Motor neuron (in vitro differentiated cells): ENCODE measurements around the gene POLE4. TPM values are rescaled to one million over a fixed set of nuclear protein-coding genes. Genes with fewer than 3 reads are reported as not detected.

Experiments used
- ATAC-seq, 8 experiments: fragments of 200-7000 bp; cut with Tn5 transposase; replicated peaks in 6 of 8; 2 replicates each; pipeline ENCODE4 v1.8.0; 2021; ENCODE audit warnings: mild to moderate bottlenecking in 8 of 8, moderate library complexity in 8 of 8
- H3K27ac ChIP-seq, 2 donors: fragments of 250-450 bp; sonication (Bioruptor Pico); 2 replicates each; pipeline ENCODE4 v1.9.0; 2021; ENCODE audit warnings: antibody characterized with exemption in 2 of 2, mild to moderate bottlenecking in 2 of 2, moderate library complexity in 1 of 2
- H3K4me1 ChIP-seq, 2 donors: fragments of 250-450 bp; sonication (Bioruptor Pico); replicated peaks in 1 of 2; 2 replicates each; pipeline ENCODE4 v1.6.1; 2021; ENCODE audit warnings: antibody characterized with exemption in 2 of 2, mild to moderate bottlenecking in 2 of 2, moderate library complexity in 1 of 2
- H3K4me3 ChIP-seq, 5 donors: fragments of 250-450 bp; sonication (Bioruptor Pico); 2 replicates each; pipeline ENCODE4 v1.9.0; 2021; ENCODE audit warnings: antibody characterized with exemption in 5 of 5, mild to moderate bottlenecking in 5 of 5, moderate library complexity in 4 of 5
- WGBS, 10 experiments: fragments of 450-650 bp; shearing (Covaris generic); methylation state at CpG; one replicate each; pipeline ENCODE4 v1.0.0; 2022; 5-methylcytosine and 5-hydroxymethylcytosine counted together
- in situ Hi-C, 9 experiments: fragments of 400-800 bp; cut with MboI; loops; one replicate each; pipeline ENCODE4 v1.15.0; 2021; ENCODE audit warnings: low sequenced_read_pairs in 9 of 9, low pct_unique_long_range_greater_than_20kb in 2 of 9; ENCODE audit not compliant: unreplicated experiment in 9 of 9
- total RNA-seq, 8 experiments: library from RNA; unstranded; fragments of 300-600 nt; gene quantifications; 2 replicates each; pipeline versions ENCODE4 v1.2.3 to v1.2.4, GENCODE V29; 2022

The POLE4 gene, protein sequence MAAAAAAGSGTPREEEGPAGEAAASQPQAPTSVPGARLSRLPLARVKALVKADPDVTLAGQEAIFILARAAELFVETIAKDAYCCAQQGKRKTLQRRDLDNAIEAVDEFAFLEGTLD
- 10 to 100 TPM; 23.2 to 68.9 (median 33.7) TPM for total RNA-seq

DNA sequence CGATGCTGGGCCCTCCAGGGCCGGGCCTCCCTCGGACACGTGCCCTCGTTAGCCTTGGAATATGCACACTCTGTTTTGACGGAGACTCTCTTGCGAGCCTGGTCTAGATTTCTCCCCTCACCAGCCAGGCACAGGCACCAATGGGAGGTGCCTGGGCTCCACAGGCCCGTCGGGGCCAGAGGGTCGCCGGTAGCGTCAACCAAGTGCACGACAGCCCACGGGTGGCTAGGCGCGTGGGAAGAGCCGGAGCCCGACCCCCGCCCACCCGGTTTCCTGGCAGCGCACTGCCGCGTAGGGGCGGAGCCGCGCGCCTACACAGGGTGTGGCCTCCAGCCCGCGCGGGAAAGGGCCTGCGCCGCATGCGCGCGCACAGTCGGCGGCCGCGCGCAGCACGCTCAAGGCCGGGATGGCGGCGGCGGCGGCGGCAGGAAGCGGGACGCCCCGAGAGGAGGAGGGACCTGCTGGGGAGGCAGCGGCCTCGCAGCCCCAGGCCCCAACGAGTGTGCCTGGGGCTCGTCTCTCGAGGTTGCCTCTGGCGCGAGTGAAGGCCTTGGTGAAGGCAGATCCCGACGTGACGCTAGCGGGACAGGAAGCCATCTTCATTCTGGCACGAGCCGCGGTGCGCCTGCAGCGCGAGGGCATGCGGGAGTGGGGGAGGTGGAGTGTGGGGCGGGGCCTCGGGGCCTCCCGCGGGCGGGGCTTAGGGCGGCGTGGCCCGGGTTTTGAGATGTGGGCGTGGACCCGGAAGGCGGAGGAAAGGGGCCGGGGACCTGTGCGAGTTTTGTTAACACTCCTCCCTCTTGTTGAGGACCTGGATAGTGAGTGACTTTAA, at the start of gene POLE4:
TSS of gene POLE4 (plus strand) at position 370 of the 832 bp plus-strand sequence. CDS start at position 407, 37 bp downstream.
- whole genome bisulfite sequencing, 10 experiments: 0 to 37% (median 7%) methylated on average over 2 to 17 of the region's 81 CpGs; no CpG with 5 or more reads in 2 of the 10 experiments
- peak within 1 kb of the TSS; percentile 89 to 97 for H3K27ac ChIP-seq
- peak within 1 kb of the TSS; percentile 47 to 93 (median 77) for H3K4me3 ChIP-seq
- peaks cover 2 to 10% of the 10 kb centered on the region in 2 donors for H3K4me1 ChIP-seq
- in situ Hi-C loops: no loop called here
- peak; percentile 94 to 97 (median 96) for ATAC-seq

DNA sequence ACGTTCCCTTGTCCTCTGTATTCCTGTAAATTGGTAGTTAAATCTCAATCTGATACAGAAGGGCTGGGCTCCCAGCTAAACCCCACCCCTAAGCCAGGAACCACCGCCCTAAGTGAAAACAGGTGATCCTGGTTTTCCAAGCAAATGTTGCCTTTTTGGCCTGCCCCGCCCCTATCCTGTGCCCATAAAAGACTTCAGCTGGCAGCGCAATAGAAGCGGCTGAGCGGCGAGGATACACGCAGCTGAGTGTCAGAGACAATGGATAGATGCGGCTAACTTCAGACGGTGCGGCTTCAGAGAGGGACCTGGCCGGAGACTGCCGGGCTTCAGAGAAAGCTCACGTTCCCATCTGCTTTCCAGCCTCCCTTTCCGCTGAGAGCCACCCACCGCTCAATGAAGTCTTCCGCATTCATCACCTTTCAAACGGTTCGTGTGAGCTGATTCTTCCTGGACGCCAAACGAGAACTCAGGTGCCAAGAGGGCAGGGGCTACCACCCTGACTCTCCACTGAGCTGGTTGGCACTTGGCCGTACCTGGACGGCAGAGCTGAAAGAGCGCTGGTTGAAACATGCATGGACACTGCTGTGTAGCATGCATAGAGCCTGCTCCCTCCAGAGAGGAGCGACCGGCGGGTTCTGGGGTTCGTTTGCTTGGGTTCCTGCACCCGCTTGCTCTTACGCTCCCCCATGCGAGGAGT, 49.5 kb upstream of the POLE4 start:
- 33 to 90% (median 63%) methylated on average over 1 to 27 of the region's 31 CpGs for WGBS, 10 experiments
- Histone ChIP-seq H3K4me3 (no peak overlapping the region), H3K27ac (no peak overlapping the region), H3K4me1 (no peaks in the 10 kb centered on the region)
- in situ Hi-C loops: loop anchor here in 3 of 9 experiments (25.0 kb wide), 1 partner anchor 703 kb away; no protein-coding TSS in a partner anchor
- peak in 7 of 8 experiments; percentile 28 to 91 (median 48) for ATAC-seq

DNA sequence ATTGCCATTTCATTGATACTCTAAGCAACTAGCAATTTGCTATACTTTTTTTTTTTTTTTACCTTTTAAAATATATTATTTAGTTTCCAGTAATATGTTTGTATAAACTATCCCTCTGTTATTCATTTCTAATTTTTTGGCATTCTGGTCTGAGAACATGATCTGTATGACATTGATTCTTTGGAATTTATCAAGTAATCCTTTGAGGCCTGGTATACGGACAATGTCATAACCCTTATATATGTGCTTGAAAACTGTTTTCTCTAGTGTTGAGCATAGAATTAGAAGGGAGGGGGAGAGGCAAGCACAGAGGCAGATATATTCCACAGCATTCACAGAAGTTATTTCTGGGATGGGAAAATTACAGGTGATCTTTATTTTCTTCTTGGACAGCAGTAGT, 48.2 kb upstream of the POLE4 start:
- Histone ChIP-seq H3K4me3 (no peak overlapping the region), H3K4me1 (no peaks in the 10 kb centered on the region), H3K27ac (no peak overlapping the region)
- WGBS, 10 experiments: 80 to 100% (median 86%) methylated on average over 1 of the region's 1 CpG; no CpG with 5 or more reads in 3 of the 10 experiments
- in situ Hi-C loops: loop anchor here in 3 of 9 experiments (25.0 kb wide), 1 partner anchor 702 kb away; no protein-coding TSS in a partner anchor
- ATAC-seq: no peak

DNA sequence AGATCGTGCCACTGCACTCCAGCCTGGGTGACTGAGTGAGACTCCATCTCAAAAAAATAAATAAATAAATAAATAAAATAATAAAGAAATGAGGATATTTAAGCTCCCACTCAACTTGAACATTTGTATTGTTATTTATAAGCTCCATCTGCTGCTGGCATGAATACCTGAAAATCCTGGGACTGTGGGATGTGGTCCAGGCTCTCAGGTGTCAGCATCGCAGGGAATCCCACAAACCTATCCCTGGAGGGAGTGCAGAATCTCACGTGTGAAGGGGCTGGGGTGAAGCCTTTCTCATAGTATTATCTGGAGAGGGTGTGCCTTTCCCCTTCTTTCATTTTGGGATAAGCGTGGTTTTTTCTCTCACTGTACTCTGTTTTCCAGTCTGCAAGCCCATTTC, 47.4 kb upstream of the POLE4 start:
- Histone ChIP-seq H3K27ac (no peak overlapping the region), H3K4me3 (no peak overlapping the region), H3K4me1 (no peaks in the 10 kb centered on the region)
- no peak for ATAC-seq
- in situ Hi-C loops: loop anchor here in 3 of 9 experiments (25.0 kb wide), 1 partner anchor 701 kb away; no protein-coding TSS in a partner anchor
- WGBS, 10 experiments: 13 to 100% (median 75%) methylated on average over 1 to 4 of the region's 4 CpGs; no CpG with 5 or more reads in 2 of the 10 experiments

DNA sequence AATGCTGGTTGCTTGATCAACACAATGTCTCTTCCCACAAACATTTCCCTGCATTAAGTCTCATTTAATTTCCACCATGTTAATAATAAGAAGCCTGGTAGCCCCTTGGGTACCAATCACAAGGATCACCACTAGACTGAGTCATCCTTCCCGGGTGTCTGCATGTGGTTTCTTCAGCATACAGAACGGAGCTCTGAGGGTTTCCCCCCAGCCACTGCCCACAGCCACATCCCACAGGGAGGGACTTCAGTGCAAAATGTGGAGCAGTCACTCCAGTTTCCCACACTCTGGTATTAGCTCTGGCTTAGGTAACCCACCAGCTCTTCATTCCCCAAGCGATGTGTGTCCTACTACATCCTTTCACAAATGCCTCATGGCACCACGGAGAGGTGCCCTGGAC, 42.7 kb upstream of the POLE4 start:
- 0 to 100% (median 81%) methylated on average over 1 to 3 of the region's 4 CpGs; no CpG with 5 or more reads in 4 of the 10 experiments for WGBS, 10 experiments
- peak in 2 of 8 experiments; percentile 9 to 14 for ATAC-seq
- in situ Hi-C loops: loop anchor here in 3 of 9 experiments (25.0 kb wide), 1 partner anchor 697 kb away; no protein-coding TSS in a partner anchor
- Histone ChIP-seq H3K4me3 (no peak overlapping the region), H3K4me1 (no peaks in the 10 kb centered on the region), H3K27ac (no peak overlapping the region)

DNA sequence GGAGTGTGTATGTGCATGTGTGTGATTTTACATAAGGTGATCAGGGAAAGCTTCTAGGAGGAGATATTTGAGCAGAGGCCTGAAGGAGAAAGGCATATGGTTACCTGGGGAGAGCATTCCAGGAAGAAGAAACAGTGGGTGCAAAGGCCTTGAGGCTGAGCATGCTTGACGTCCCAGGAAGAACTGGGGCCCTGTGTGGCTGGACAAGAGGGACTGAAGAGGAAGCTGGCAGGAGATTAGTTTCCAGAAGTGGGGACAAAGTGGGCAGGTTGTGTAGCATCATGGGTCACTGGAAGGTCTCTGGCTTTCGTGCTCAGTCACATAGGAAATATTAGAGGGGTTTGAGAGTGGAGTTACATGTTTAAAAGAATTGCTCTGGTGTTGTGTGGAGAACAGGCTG, 42.0 kb upstream of the POLE4 start:
- ATAC-seq: no peak
- no peak overlapping the region for H3K4me3 ChIP-seq
- H3K4me1 ChIP-seq: no peaks in the 10 kb centered on the region
- 20 to 100% (median 64%) methylated on average over 1 to 2 of the region's 2 CpGs; no CpG with 5 or more reads in 5 of the 10 experiments for WGBS, 10 experiments
- no peak overlapping the region for H3K27ac ChIP-seq
- in situ Hi-C loops: loop anchor here in 3 of 9 experiments (25.0 kb wide), 1 partner anchor 696 kb away; no protein-coding TSS in a partner anchor

DNA sequence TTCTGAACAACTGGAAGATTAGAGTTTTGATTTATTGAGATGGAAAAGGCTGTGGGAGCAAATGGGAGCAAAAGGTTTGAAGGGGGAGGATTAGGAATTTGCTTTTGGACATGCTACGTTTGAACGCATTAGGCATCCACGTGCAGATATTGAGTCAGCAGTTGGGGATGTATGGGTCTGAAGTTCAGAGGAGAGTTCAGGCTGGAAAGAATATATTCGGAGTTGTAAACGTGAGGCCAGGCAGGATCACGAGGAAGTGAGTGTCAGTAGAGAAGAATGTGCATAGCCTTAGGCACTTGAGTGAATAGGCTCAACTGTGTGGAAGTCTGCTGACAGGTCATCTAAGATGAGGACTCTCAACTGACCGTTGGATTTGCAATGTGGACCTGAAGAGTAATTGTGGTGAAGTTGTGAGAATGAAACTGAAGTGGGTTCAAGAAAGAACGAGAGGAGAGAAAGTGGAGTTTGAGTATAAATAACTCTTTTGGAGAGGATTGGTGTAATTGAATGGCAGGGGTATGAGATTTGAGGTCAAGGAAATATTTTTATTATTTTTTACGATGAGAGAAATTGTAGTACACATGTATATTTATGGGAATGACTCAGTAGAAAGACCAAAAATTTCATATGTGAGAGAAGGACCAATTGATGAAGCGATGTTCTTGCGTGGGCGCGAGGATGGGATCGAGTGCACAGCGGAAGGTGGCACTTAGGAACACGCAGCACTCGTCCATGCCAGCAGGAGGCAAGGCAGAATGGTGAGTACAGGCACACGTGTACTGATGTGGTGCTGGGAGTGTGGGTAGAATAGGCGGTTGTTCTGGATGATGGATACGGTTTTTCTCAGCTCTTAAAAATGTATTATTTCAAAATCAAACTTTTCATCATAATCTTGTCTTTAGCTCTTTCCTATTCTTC, 40.5 kb upstream of the POLE4 start:
- Histone ChIP-seq H3K4me3 (no peak overlapping the region), H3K27ac (no peak overlapping the region), H3K4me1 (no peaks in the 10 kb centered on the region)
- ATAC-seq: peak in 3 of 8 experiments; percentile 67 to 89 (median 82)
- in situ Hi-C loops: loop anchor here in 3 of 9 experiments (25.0 kb wide), 1 partner anchor 694 kb away; no protein-coding TSS in a partner anchor
- WGBS, 10 experiments: 28 to 88% (median 81%) methylated on average over 1 to 18 of the region's 20 CpGs

DNA sequence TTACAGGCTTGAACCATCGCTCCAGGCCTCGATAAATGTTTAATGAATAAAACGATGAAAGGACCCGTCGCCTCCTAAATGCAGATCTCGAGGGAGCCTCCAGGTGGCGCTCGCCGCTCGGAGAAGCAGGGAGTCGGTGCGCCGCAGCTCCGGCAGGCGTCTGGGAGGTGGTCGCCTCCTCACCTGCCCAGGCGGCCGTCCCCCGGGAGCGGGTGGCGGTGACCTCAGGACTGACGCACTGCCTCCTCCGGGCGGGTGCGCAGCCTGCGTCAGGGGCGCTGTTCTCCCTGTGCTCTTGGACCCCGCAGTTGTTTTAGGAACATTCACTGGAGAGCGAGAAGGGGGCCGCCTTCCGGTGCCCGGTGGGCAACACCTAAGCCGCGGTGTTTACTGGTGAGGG, 38.6 kb upstream of the POLE4 start:
- ATAC-seq: peak; percentile 31 to 92 (median 76)
- Histone ChIP-seq H3K27ac (no peak overlapping the region), H3K4me1 (no peaks in the 10 kb centered on the region), H3K4me3 (peak overlapping the region; percentile 4 to 24 (median 18))
- 0 to 55% (median 19%) methylated on average over 2 to 27 of the region's 34 CpGs; no CpG with 5 or more reads in 4 of the 10 experiments for WGBS, 10 experiments
- in situ Hi-C loops: loop anchor here in 3 of 9 experiments (25.0 kb wide), 1 partner anchor 692 kb away; no protein-coding TSS in a partner anchor

DNA sequence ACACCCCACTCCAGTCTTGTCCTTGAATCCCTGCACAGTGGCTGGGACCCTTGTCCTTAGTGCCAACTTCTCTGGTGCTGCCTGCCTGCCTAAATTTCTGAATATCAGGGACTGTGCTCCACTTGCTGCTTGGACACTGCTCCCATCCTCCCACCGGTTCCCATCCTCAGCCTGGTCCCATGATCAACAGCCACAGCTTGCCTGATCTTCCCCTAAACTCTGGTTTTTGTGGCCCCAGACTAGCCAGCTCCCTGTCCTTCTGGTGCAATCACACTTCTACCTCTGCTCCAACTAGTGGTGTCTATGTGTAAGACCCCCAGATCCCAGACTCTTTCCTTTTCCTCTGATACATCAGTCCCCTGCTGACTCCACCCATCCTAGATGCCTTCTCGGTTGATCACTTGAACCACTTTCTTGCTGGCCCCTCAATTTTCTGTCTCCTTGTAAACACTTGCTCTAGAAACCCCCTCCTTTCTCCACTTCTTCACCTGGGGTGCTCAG, 37.2 kb upstream of the POLE4 start:
- H3K27ac ChIP-seq: no peak overlapping the region
- in situ Hi-C loops: loop anchor here in 3 of 9 experiments (25.0 kb wide), 1 partner anchor 691 kb away; no protein-coding TSS in a partner anchor
- WGBS, 10 experiments: 20 to 90% (median 73%) methylated on average over 1 to 2 of the region's 2 CpGs; no CpG with 5 or more reads in 6 of the 10 experiments
- no peak overlapping the region for H3K4me3 ChIP-seq
- H3K4me1 ChIP-seq: no peaks in the 10 kb centered on the region
- no peak for ATAC-seq

DNA sequence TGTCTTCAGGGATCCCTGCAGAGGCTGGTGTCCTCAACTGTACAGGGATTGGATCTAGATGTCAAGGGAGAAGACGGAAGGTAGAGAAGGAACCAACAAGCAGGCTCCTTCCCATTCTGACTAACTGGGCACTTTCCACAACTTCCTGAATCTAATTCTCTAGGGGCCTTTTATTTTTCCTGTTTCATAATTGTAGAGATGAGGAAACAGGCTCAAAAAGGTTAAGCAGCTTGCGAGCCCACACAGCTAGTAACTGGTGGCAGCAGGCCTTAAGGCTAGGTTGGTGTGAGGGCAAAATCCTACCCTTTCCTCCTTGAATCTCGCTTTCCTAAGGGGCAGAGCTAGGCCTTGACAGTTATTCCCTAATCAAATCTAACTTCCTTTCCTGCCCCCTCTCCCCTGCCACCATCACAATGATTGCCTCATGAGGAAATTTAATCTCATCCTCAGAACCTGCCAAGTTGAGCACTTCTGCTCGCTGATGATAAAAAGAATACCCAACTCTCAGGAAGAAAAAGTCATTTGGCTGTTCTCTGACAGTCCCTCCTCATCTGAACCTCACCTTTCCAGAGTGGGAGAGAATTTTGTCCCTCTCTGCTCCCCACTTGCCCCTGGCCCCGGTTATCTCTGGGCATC, 35.7 kb upstream of the POLE4 start:
- in situ Hi-C loops: loop anchor here in 3 of 9 experiments (25.0 kb wide), 1 partner anchor 690 kb away; no protein-coding TSS in a partner anchor
- ATAC-seq: no peak
- no peak overlapping the region for H3K4me3 ChIP-seq
- no peaks in the 10 kb centered on the region for H3K4me1 ChIP-seq
- 55 to 100% (median 86%) methylated on average over 1 to 5 of the region's 5 CpGs; no CpG with 5 or more reads in 1 of the 10 experiments for WGBS, 10 experiments
- no peak overlapping the region for H3K27ac ChIP-seq
